GM12874 (cell line): Measurements from ENCODE around the gene ADARB1.

Experiments
- TF ChIP-seq, protein P1 (sequence below): IDR thresholded peaks from 2 replicates; pipeline ENCODE4 v1.5.1; 2011; ENCODE audit warnings: low read depth, mild to moderate bottlenecking, control low read depth, low read length, moderate library complexity; ENCODE audit not compliant: insufficient read depth

The ADARB1 gene

GRCh38 chr21:45112371-45112770 is 38.0 kb downstream of the ADARB1 start:
- TF ChIP-seq, protein P1, sequence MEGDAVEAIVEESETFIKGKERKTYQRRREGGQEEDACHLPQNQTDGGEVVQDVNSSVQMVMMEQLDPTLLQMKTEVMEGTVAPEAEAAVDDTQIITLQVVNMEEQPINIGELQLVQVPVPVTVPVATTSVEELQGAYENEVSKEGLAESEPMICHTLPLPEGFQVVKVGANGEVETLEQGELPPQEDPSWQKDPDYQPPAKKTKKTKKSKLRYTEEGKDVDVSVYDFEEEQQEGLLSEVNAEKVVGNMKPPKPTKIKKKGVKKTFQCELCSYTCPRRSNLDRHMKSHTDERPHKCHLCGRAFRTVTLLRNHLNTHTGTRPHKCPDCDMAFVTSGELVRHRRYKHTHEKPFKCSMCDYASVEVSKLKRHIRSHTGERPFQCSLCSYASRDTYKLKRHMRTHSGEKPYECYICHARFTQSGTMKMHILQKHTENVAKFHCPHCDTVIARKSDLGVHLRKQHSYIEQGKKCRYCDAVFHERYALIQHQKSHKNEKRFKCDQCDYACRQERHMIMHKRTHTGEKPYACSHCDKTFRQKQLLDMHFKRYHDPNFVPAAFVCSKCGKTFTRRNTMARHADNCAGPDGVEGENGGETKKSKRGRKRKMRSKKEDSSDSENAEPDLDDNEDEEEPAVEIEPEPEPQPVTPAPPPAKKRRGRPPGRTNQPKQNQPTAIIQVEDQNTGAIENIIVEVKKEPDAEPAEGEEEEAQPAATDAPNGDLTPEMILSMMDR, result no peak

- TF ChIP-seq, protein P1, result no peak
These were observed 39.2 kb downstream of the ADARB1 start for GRCh38 chr21:45113543-45113942.

GRCh38 chr21:45114072-45114471 is 39.7 kb downstream of the ADARB1 start:
- TF ChIP-seq, protein P1, result no peak

GRCh38 chr21:45114475-45114874 is 40.1 kb downstream of the ADARB1 start:
- TF ChIP-seq, protein P1, result no peak

GRCh38 chr21:45115141-45115540 is 40.8 kb downstream of the ADARB1 start:
- TF ChIP-seq, protein P1, result no peak

GRCh38 chr21:45116066-45116465 is 41.7 kb downstream of the ADARB1 start:
- TF ChIP-seq, protein P1, result no peak

- TF ChIP-seq, protein P1, result no peak
These were observed 42.9 kb downstream of the ADARB1 start for GRCh38 chr21:45117314-45117713.

GRCh38 chr21:45118099-45118498 is 43.7 kb downstream of the ADARB1 start:
- TF ChIP-seq, protein P1, result no peak
